ENCODE results near the gene CST7.

CST7 gene

GRCh38 chr20:24981282-24981681, 32.2 kb downstream of the CST7 start:
- no peak overlapping the region for H3K27ac ChIP-seq
- no peak for TF ChIP-seq CTCF (conservative IDR thresholded peaks at IDR 0.05)

GRCh38 chr20:24981790-24982189, 32.7 kb downstream of the CST7 start:
- H3K27ac ChIP-seq = no peak overlapping the region
- TF ChIP-seq CTCF (conservative IDR thresholded peaks at IDR 0.05) = no peak

GRCh38 chr20:24983896-24984295, 34.8 kb downstream of the CST7 start:
- TF ChIP-seq CTCF (conservative IDR thresholded peaks at IDR 0.05) = no peak

GRCh38 chr20:24984961-24985640, 36.0 kb downstream of the CST7 start:
- no peak overlapping the region for H3K27ac ChIP-seq
- no peak for TF ChIP-seq CTCF (conservative IDR thresholded peaks at IDR 0.05)

More at GRCh38 chr20:24983896-24984295, 34.8 kb downstream of the CST7 start:
- H3K27ac ChIP-seq = no peak overlapping the region

GRCh38 chr20:24985802-24986201, 36.7 kb downstream of the CST7 start:
- TF ChIP-seq CTCF (conservative IDR thresholded peaks at IDR 0.05) = no peak
- no peak overlapping the region for H3K27ac ChIP-seq

GRCh38 chr20:24986436-24987015, 37.5 kb downstream of the CST7 start:
- TF ChIP-seq CTCF (conservative IDR thresholded peaks at IDR 0.05) = no peak
- no peak overlapping the region for H3K27ac ChIP-seq

GRCh38 chr20:24987244-24987643, 38.2 kb downstream of the CST7 start:
- no peak overlapping the region for H3K27ac ChIP-seq
- no peak for TF ChIP-seq CTCF (conservative IDR thresholded peaks at IDR 0.05)
